H1 (cell line): ENCODE measurements around the gene TTC36. TPM values are rescaled to one million over a fixed set of nuclear protein-coding genes. Genes with fewer than 3 reads are reported as not detected.

Experiments used
- CTCF ChIA-PET: fragments of 300-600 bp; sonication (Branson Sonifier 250); formaldehyde crosslinking; loops from one replicate; lab custom pipeline; 2021; ENCODE audit not compliant: partially characterized antibody; lab: Charles Lee
- POLR2A ChIA-PET: fragments of 300-600 bp; sonication (Branson Sonifier 250); formaldehyde crosslinking; loops from one replicate; lab custom pipeline; 2021; ENCODE audit warnings: inconsistent platforms; ENCODE audit not compliant: partially characterized antibody; lab: Charles Lee
- DNase-seq, 2 experiments: peaks; one replicate each; pipeline versions ENCODE4 v3.0.0 to v3.0.0-alpha.2; 2010 to 2022; ENCODE audit warnings: low spot score in 2 of 2, low read depth in 1 of 2, mixed read lengths in 1 of 2
- FAIRE-seq: peaks from 2 replicates; lab custom pipeline; 2011; peaks lifted over from hg19 to GRCh38; lab: Jason Lieb, UNC
- H2AFZ ChIP-seq: 2 replicates; pipeline ENCODE4 v1.8.1; 2012; ENCODE audit warnings: low read length, inconsistent platforms
- H2AK5ac ChIP-seq: 2 replicates; pipeline ENCODE4 v1.6.1; 2013; ENCODE audit warnings: low read depth, low read length
- H2BK120ac ChIP-seq: replicated peaks from 2 replicates; pipeline ENCODE3; 2013; ENCODE audit warnings: low read depth, low read length, inconsistent platforms
- H2BK12ac ChIP-seq: 2 replicates; pipeline ENCODE4 v1.6.1; 2013; ENCODE audit warnings: low read depth, low read length
- H2BK15ac ChIP-seq: 2 replicates; pipeline ENCODE4 v1.6.1; 2013; ENCODE audit warnings: low read length
- H2BK20ac ChIP-seq: 2 replicates; pipeline ENCODE4 v1.6.1; 2013; ENCODE audit warnings: low read length
- H2BK5ac ChIP-seq: 2 replicates; pipeline ENCODE4 v1.6.1; 2013; ENCODE audit warnings: low read depth, low read length
- H3K14ac ChIP-seq: 2 replicates; pipeline ENCODE4 v1.6.1; 2013; ENCODE audit warnings: inconsistent platforms; ENCODE audit not compliant: insufficient read length
- H3K18ac ChIP-seq: 2 replicates; pipeline ENCODE4 v1.6.1; 2013; ENCODE audit warnings: low read length; ENCODE audit errors: extremely low read depth
- H3K23ac ChIP-seq: 2 replicates; pipeline ENCODE4 v1.6.1; 2013; ENCODE audit warnings: inconsistent platforms; ENCODE audit not compliant: insufficient read length
- H3K23me2 ChIP-seq: 2 replicates; pipeline ENCODE4 v1.6.1; 2013; ENCODE audit warnings: low read depth, low read length
- H3K27ac ChIP-seq: 2 replicates; pipeline ENCODE4 v1.6.1; 2011; ENCODE audit warnings: low read depth, low read length, inconsistent platforms
- H3K27me3 ChIP-seq, 4 experiments: replicated peaks in 1 of 4; 1 replicate in 1 of 4; 2 replicates in 3 of 4; pipeline versions ENCODE4 v1.6.1 to v1.8.1; 2011 to 2013; ENCODE audit warnings: low read length in 3 of 4, mild to moderate bottlenecking in 3 of 4, inconsistent platforms in 2 of 4, mixed read lengths in 2 of 4, moderate library complexity in 1 of 4; ENCODE audit not compliant: control insufficient read depth in 3 of 4, insufficient read depth in 3 of 4; ENCODE audit errors: extremely low read depth in 1 of 4
- H3K36me3 ChIP-seq, 4 experiments: 2 replicates each; pipeline versions ENCODE4 v1.6.1 to v1.8.1; 2011 to 2013; ENCODE audit warnings: mild to moderate bottlenecking in 4 of 4, low read length in 3 of 4, moderate library complexity in 2 of 4, control low read depth in 1 of 4, inconsistent platforms in 1 of 4; ENCODE audit not compliant: insufficient read depth in 4 of 4, control insufficient read depth in 2 of 4
- H3K4ac ChIP-seq: replicated peaks from 2 replicates; pipeline ENCODE3; 2013; ENCODE audit warnings: low read length, low read depth, mixed read lengths, inconsistent platforms; ENCODE audit not compliant: insufficient read length
- H3K4me1 ChIP-seq, 4 experiments: replicated peaks in 1 of 4; 1 replicate in 1 of 4; 2 replicates in 3 of 4; pipeline versions ENCODE4 v1.6.1 to v1.8.1; 2011 to 2013; ENCODE audit warnings: low read length in 3 of 4, inconsistent platforms in 2 of 4, mixed read lengths in 1 of 4; ENCODE audit not compliant: insufficient read depth in 4 of 4, control insufficient read depth in 3 of 4
- H3K4me2 ChIP-seq, 2 experiments: 2 replicates each; pipeline versions ENCODE4 v1.6.1 to v1.8.1; 2011 to 2013; ENCODE audit warnings: low read depth in 2 of 2, low read length in 2 of 2, control low read depth in 1 of 2, inconsistent platforms in 1 of 2, mild to moderate bottlenecking in 1 of 2; ENCODE audit not compliant: insufficient read depth in 1 of 2
- H3K4me3 ChIP-seq, 4 experiments: fragments of 200-600, 300-600 bp in 1 of 4; sonication (generic), shearing (Covaris generic), sonication (Bioruptor Twin) in 1 of 4; 2 replicates each; pipeline versions ENCODE4 v1.5.1 to v1.8.1; 2011 to 2016; ENCODE audit warnings: low read length in 4 of 4, low read depth in 3 of 4, control low read depth in 2 of 4, inconsistent platforms in 2 of 4, mild to moderate bottlenecking in 2 of 4, mixed read lengths in 1 of 4, moderate library complexity in 1 of 4; ENCODE audit not compliant: insufficient read depth in 2 of 4; ENCODE audit errors: extremely low read depth in 1 of 4
- H3K56ac ChIP-seq: replicated peaks from 2 replicates; pipeline ENCODE3; 2013; ENCODE audit warnings: low read depth, mild to moderate bottlenecking, mixed read lengths, low read length, inconsistent platforms; ENCODE audit not compliant: insufficient read length
- H3K79me1 ChIP-seq: 2 replicates; pipeline ENCODE4 v1.6.1; 2013; ENCODE audit warnings: low read depth, low read length, control low read depth
- H3K79me2 ChIP-seq, 2 experiments: 2 replicates each; pipeline versions ENCODE4 v1.6.1 to v1.8.1; 2012 to 2013; ENCODE audit warnings: low read length in 2 of 2, mild to moderate bottlenecking in 2 of 2, inconsistent platforms in 1 of 2; ENCODE audit not compliant: insufficient read depth in 2 of 2, control insufficient read depth in 1 of 2
- H3K9ac ChIP-seq, 4 experiments: replicated peaks in 1 of 4; 1 replicate in 1 of 4; 2 replicates in 3 of 4; pipeline versions ENCODE4 v1.6.1 to v1.8.1; 2011 to 2013; ENCODE audit warnings: low read depth in 3 of 4, low read length in 3 of 4, control low read depth in 2 of 4, mild to moderate bottlenecking in 2 of 4, moderate library complexity in 2 of 4, inconsistent platforms in 1 of 4; ENCODE audit errors: extremely low read depth in 1 of 4
- H3K9me3 ChIP-seq, 2 experiments: 2 replicates each; pipeline versions ENCODE4 v1.6.1 to v1.8.1; 2012 to 2013; ENCODE audit warnings: mild to moderate bottlenecking in 2 of 2, moderate library complexity in 2 of 2, control low read depth in 1 of 2, inconsistent platforms in 1 of 2, low read depth in 1 of 2, low read length in 1 of 2, mixed read lengths in 1 of 2; ENCODE audit not compliant: insufficient read depth in 2 of 2
- H4K20me1 ChIP-seq, 2 experiments: replicated peaks in 1 of 2; 2 replicates each; pipeline versions ENCODE3 to v1.8.1; 2011 to 2013; ENCODE audit warnings: inconsistent platforms in 2 of 2, low read length in 2 of 2, mild to moderate bottlenecking in 1 of 2; ENCODE audit not compliant: insufficient read depth in 2 of 2, control insufficient read depth in 1 of 2
- H4K5ac ChIP-seq: 2 replicates; pipeline ENCODE4 v1.6.1; 2013; ENCODE audit warnings: low read length, low read depth, mixed read lengths, inconsistent platforms; ENCODE audit not compliant: insufficient read length
- H4K8ac ChIP-seq: 2 replicates; pipeline ENCODE4 v1.8.0; 2013; ENCODE audit warnings: mild to moderate bottlenecking, moderate library complexity, low read length, inconsistent platforms; ENCODE audit not compliant: insufficient read depth; ENCODE audit errors: extremely low read depth
- H4K91ac ChIP-seq: replicated peaks from 2 replicates; pipeline ENCODE3; 2013; ENCODE audit warnings: low read length, mixed read lengths, inconsistent platforms; ENCODE audit not compliant: insufficient read length
- CREB1 ChIP-seq: IDR thresholded peaks from 2 replicates; pipeline ENCODE4 v1.6.1; 2012; ENCODE audit warnings: inconsistent platforms
- CTCF ChIP-seq, 3 experiments: IDR thresholded peaks; 1 replicate in 2 of 3; 2 replicates in 1 of 3; pipeline versions ENCODE4 v1.5.1 to v1.6.1; 2011; ENCODE audit warnings: low read length in 3 of 3, mild to moderate bottlenecking in 3 of 3, inconsistent platforms in 2 of 3, low read depth in 1 of 3, moderate library complexity in 1 of 3; ENCODE audit not compliant: insufficient read depth in 1 of 3; ENCODE audit errors: control extremely low read depth in 1 of 3
- JUN ChIP-seq: IDR thresholded peaks from 2 replicates; pipeline ENCODE4 v1.6.1; 2011; ENCODE audit warnings: low read depth, mild to moderate bottlenecking, improper control_type of control experiment, low read length
- SUZ12 ChIP-seq: fragments of 200-600 bp; sonication (generic); IDR thresholded peaks from 2 replicates; pipeline ENCODE4 v1.6.1; 2012; ENCODE audit warnings: mild to moderate bottlenecking, inconsistent platforms, low read length, moderate library complexity, mixed read lengths
- WGBS, 2 experiments: shearing (Covaris generic) in 1 of 2; methylation state at CpG; one replicate each; pipeline versions ENCODE4 v1.1.6 to v1.1.7; 2013 to 2015; ENCODE audit warnings: low lambda C conversion rate in 2 of 2, mixed read lengths in 2 of 2, inconsistent platforms in 1 of 2, low coverage in 1 of 2, missing lambda C conversion rate in 1 of 2; ENCODE audit not compliant: insufficient replicate concordance in 2 of 2, insufficient coverage in 1 of 2, insufficient read length in 1 of 2; ENCODE audit errors: extremely low coverage in 1 of 2, missing lambda C conversion rate in 1 of 2; 5-methylcytosine and 5-hydroxymethylcytosine counted together
- polyA plus RNA-seq, 7 experiments: library from polyadenylated mRNA; depleted of rRNA in 3 of 7; stranded (reverse) in 5 of 7; unstranded in 2 of 7; fragments of >200 nt in 5 of 7; fragments of 200-250 nt in 2 of 7; gene quantifications; 1 replicate in 5 of 7; 2 replicates in 1 of 7; 4 replicates in 1 of 7; pipeline versions ENCODE4 v1.2.1 to v1.2.3, GENCODE V29; 2011 to 2013; ENCODE audit warnings: missing spikeins in 2 of 7, mixed read lengths in 2 of 7
- total RNA-seq: library from RNA; stranded (reverse); fragmentation: NEBNext Ultra II Directional; extraction: Animal tissue kit (Norgen Biotek cat#: 25700); gene quantifications from 2 replicates; pipeline ENCODE4 v1.2.1, GENCODE V29; 2021

The TTC36 gene
- total and polyA plus RNA-seq, 2 of the 8 experiments (the other 6 are each of a cell fraction or from before 2014, with no cell fraction given): not detected

DNA sequence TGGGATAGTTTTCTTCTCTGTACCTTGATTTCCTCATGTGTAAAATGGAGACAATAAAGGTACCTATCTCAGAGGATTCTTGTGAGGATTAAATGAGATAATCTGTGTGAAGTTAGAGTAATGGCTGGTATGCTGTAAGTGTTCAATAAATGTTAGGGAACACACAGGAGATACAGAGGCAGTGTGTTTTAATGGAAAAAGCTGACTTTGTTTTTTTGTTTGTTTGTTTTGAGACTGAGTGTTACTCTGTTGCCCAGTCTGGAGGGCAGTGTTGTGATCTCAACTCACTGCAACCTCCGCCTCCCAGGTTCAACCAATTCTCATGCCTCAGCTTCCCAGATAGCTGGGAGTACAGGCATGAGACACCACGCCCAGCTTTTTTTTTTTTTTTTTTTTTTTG is 42.4 kb downstream of the TTC36 start:
- TF ChIP-seq CTCF (IDR thresholded peaks at IDR 0.05; ENCODE audit: control extremely low read depth in 1 of 3, insufficient read depth in 1 of 3, low read depth in 1 of 3, low read length in 3 of 3): no peak
- TF ChIP-seq CREB1: no peak
- no peak for TF ChIP-seq JUN
- TF ChIP-seq SUZ12: no peak
- Histone ChIP-seq H3K4me1 (peaks cover 0 to 6% (median 0%) of the 10 kb centered on the region in 4 experiments; a peak in 1 of 7 replicates), H3K4me3 (no peak overlapping the region), H2BK20ac (no peak overlapping the region), H3K23me2 (peaks cover 11% of the 10 kb centered on the region; the same call in 1 of the 2 replicates), H3K27me3 (no peaks in the 10 kb centered on the region), H3K36me3 (no peaks in the 10 kb centered on the region), H3K9me3 (no peaks in the 10 kb centered on the region), H3K23ac (no peak overlapping the region), H3K56ac (no peak overlapping the region), H2BK15ac (no peak overlapping the region), H4K5ac (no peak overlapping the region), H2AK5ac (no peak overlapping the region), H3K4ac (no peak overlapping the region), H3K9ac (no peak overlapping the region), H4K91ac (no peak overlapping the region), H3K18ac (no peak overlapping the region), H3K27ac (no peak overlapping the region), H2BK12ac (no peak overlapping the region), H3K4me2 (no peak overlapping the region), H3K79me1 (no peaks in the 10 kb centered on the region), H2BK5ac (no peak overlapping the region), H2AFZ (no peak overlapping the region), H3K79me2 (peaks cover 11 to 23% of the 10 kb centered on the region in 2 experiments), H3K14ac (no peak overlapping the region), H4K20me1 (peaks cover 5% of the 10 kb centered on the region in 2 experiments), H2BK120ac (no peak overlapping the region), H4K8ac (no peak overlapping the region)
- ChIA-PET POLR2A (no interaction called here), CTCF (interaction anchor here (0.6 to 2.6 kb wide), 5 partner anchors 41 to 723 kb away, joined by 3 to 7 read pairs (median 3); partner anchors contain the start of gene TTC36)
- FAIRE-seq: no peak
- no peak for DNase-seq
- WGBS, 2 experiments: 80% methylated on average over 2 of the region's 2 CpGs; no CpG with 5 or more reads in 1 of the 2 experiments
